Subcutaneous adipose tissue (tissue), 4 donors: ENCODE measurements around the gene ITM2B. TPM values are rescaled to one million over a fixed set of nuclear protein-coding genes. Genes with fewer than 3 reads are reported as not detected.

Experiments
- CTCF ChIP-seq: fragments of 450-650 bp; IDR thresholded peaks from one replicate; pipeline ENCODE4 v1.5.1; 2016; ENCODE audit warnings: low read depth, mild to moderate bottlenecking, control low read depth, antibody characterized with exemption, moderate library complexity
- total RNA-seq, 4 donors: library from RNA; depleted of rRNA; stranded (reverse); fragments of >200 nt; gene quantifications; one replicate each; pipeline ENCODE4 v1.1.0, GENCODE V29; 2016

Gene ITM2B
- total RNA-seq, result 1,000 to 10,000 TPM in 2 of 4 donors, 100 to 1,000 TPM in 2; 665 to 1,817 (median 866) TPM

- no peak for TF ChIP-seq CTCF
Observed at GRCh38 chr13:48233046-48233888, at the start of gene ITM2B. ITM2B (plus strand) TSS chr13:48233206; CDS start chr13:48233361, 155 bp downstream.

GRCh38 chr13:48184260-48184659 lies 48.7 kb upstream of the ITM2B start:
- TF ChIP-seq CTCF, result no peak

- TF ChIP-seq CTCF, result no peak
Observed at GRCh38 chr13:48185018-48185417, 48.0 kb upstream of the ITM2B start.

- TF ChIP-seq CTCF, result no peak
Observed at GRCh38 chr13:48186722-48187121, 46.3 kb upstream of the ITM2B start.

- TF ChIP-seq CTCF, result no peak
Observed at GRCh38 chr13:48188131-48188530, 44.9 kb upstream of the ITM2B start.

GRCh38 chr13:48188601-48189000 lies 44.4 kb upstream of the ITM2B start:
- no peak for TF ChIP-seq CTCF

GRCh38 chr13:48189171-48189570 lies 43.8 kb upstream of the ITM2B start:
- no peak for TF ChIP-seq CTCF
